Skin of body (tissue), 2 donors: ENCODE data around the gene NTHL1. TPM values are rescaled to one million over a fixed set of nuclear protein-coding genes. Genes with fewer than 3 reads are reported as not detected.

Experiments
- DNase-seq: peaks from one replicate; lab custom pipeline; 2025; lab: John Stamatoyannopoulos, UW
- total RNA-seq: library from RNA; depleted of rRNA; stranded (reverse); fragments of >200 nt; gene quantifications from one replicate; pipeline ENCODE4 v1.2.3, GENCODE V29; 2014

The NTHL1 gene
- total RNA-seq, 1 donor from 2014 or later: 14.8 TPM

- DNase-seq: no peak
Observed at GRCh38 chr16:2084895-2085625, 37.4 kb upstream of the NTHL1 start.

GRCh38 chr16:2083876-2084780 lies 36.5 kb upstream of the NTHL1 start:
- no peak for DNase-seq

GRCh38 chr16:2083409-2083808 lies 35.8 kb upstream of the NTHL1 start:
- DNase-seq: no peak

- DNase-seq: no peak
Observed at GRCh38 chr16:2082983-2083364, 35.3 kb upstream of the NTHL1 start.

GRCh38 chr16:2082171-2082982 lies 34.7 kb upstream of the NTHL1 start:
- no peak for DNase-seq

GRCh38 chr16:2081201-2082084 lies 33.8 kb upstream of the NTHL1 start:
- DNase-seq: no peak

- no peak for DNase-seq
Observed at GRCh38 chr16:2079991-2080390, 32.4 kb upstream of the NTHL1 start.

GRCh38 chr16:2079311-2079800 lies 31.7 kb upstream of the NTHL1 start:
- no peak for DNase-seq

GRCh38 chr16:2078691-2079090 lies 31.1 kb upstream of the NTHL1 start:
- no peak for DNase-seq

GRCh38 chr16:2078096-2078495 lies 30.5 kb upstream of the NTHL1 start:
- DNase-seq: no peak

GRCh38 chr16:2077696-2078095 lies 30.1 kb upstream of the NTHL1 start:
- no peak for DNase-seq

- DNase-seq: no peak
Observed at GRCh38 chr16:2077016-2077415, 29.4 kb upstream of the NTHL1 start.

GRCh38 chr16:2076072-2076865 lies 28.6 kb upstream of the NTHL1 start:
- no peak for DNase-seq

GRCh38 chr16:2075631-2076030 lies 28.0 kb upstream of the NTHL1 start:
- no peak for DNase-seq

GRCh38 chr16:2074071-2074470 lies 26.4 kb upstream of the NTHL1 start:
- no peak for DNase-seq

GRCh38 chr16:2072926-2073325 lies 25.3 kb upstream of the NTHL1 start:
- DNase-seq: no peak

- no peak for DNase-seq
Observed at GRCh38 chr16:2071454-2072202, 24.0 kb upstream of the NTHL1 start.

- DNase-seq: no peak
Observed at GRCh38 chr16:2070576-2071453, 23.2 kb upstream of the NTHL1 start.
